ENCODE data around the gene AEN. TPM values are rescaled to one million over a fixed set of nuclear protein-coding genes. Genes with fewer than 3 reads are reported as not detected.

AEN gene
- total RNA-seq, 4 donors from 2014 or later, result 16.1 to 19.2 (median 17.3) TPM

DNA sequence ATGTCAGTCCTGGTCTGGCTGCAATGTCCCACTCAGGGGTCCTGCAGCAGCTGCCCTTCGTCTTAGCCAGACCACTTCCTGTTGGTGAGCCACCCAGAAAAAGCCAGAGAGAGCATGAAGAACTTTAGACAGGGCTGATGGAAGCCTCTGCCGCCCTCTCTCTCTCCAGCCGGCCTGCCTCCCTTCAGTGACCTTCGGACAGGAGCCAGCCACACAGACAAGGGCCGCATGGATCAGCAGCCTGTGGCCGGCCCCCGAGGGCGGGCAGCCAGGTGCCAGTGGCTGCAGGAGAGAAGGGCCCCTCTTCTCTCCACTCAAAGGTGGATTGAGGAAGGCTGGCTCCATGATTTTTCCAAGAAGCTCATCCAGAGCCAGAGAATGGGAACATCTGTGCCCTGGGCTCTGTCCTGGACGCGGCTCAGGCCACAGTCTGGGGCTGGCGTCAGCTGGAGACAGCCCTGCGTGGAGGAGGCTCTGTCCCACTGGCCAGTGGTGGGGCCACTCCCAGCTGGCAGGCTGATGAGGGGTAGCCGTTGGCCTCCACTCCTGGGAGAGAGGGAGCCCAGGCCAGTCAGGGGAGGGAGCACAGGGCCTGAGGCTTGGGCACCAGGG is 60.6 kb downstream of the AEN start:
- Histone ChIP-seq H3K36me3 (no peaks in the 10 kb centered on the region), H3K27me3 (no peaks in the 10 kb centered on the region), H3K27ac (no peak overlapping the region), H3K4me1 (no peaks in the 10 kb centered on the region), H3K9me3 (no peaks in the 10 kb centered on the region), H3K4me3 (no peak overlapping the region)
- DNase-seq, result no peak
- in situ Hi-C loops (cut with MboI; ENCODE audit: low sequenced_read_pairs in 4 of 4) (no loop called here), intact Hi-C loops (cut with DNase I; ENCODE audit: low total_unique reads) (no loop called here)
- ATAC-seq, result no peak
- TF ChIP-seq POLR2A (IDR thresholded peaks at IDR 0.05), result no peak
- TF ChIP-seq, protein P1, sequence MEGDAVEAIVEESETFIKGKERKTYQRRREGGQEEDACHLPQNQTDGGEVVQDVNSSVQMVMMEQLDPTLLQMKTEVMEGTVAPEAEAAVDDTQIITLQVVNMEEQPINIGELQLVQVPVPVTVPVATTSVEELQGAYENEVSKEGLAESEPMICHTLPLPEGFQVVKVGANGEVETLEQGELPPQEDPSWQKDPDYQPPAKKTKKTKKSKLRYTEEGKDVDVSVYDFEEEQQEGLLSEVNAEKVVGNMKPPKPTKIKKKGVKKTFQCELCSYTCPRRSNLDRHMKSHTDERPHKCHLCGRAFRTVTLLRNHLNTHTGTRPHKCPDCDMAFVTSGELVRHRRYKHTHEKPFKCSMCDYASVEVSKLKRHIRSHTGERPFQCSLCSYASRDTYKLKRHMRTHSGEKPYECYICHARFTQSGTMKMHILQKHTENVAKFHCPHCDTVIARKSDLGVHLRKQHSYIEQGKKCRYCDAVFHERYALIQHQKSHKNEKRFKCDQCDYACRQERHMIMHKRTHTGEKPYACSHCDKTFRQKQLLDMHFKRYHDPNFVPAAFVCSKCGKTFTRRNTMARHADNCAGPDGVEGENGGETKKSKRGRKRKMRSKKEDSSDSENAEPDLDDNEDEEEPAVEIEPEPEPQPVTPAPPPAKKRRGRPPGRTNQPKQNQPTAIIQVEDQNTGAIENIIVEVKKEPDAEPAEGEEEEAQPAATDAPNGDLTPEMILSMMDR (IDR thresholded peaks at IDR 0.05 in 4 of 5, conservative IDR thresholded peaks at IDR 0.05 in 1 of 5), result no peak

MicroRNAs within 50 kb of the gene (microRNA counts, 767-probe panel; counts per million panel counts)
- microRNA hsa-miR-1179 (356 to 448 counts per million in 2 donors), microRNA hsa-miR-7-5p (356 to 448 counts per million in 2 donors)

Small RNAs within 50 kb of the gene (microRNA-seq; reads per million reads assigned to microRNA genes)
- gene MIR1179 (ENCODE audit: borderline replicate concordance in 2 of 2) (1.7 to 3.5 reads per million in 2 donors), gene MIR3529 (ENCODE audit: borderline replicate concordance in 2 of 2) (0 reads per million in 2 donors), gene MIR7-2 (ENCODE audit: borderline replicate concordance in 2 of 2) (0 reads per million in 2 donors)

Other genes with a start within 250 kb of the AEN start
- 10 to 100 TPM; 36.2 to 48.9 (median 44.6) TPM for gene MRPL46, start 154.0 kb upstream of the AEN start, total RNA-seq
- gene MRPS11, start 153.6 kb upstream of the AEN start, total RNA-seq, result 10 to 100 TPM; 33.5 to 47.8 (median 45.2) TPM
- gene DET1, start 74.7 kb upstream of the AEN start, total RNA-seq, result 1 to 10 TPM; 4.1 to 8.4 (median 6.4) TPM
- gene ISG20, start 17.7 kb downstream of the AEN start, total RNA-seq, result 1 to 10 TPM; 1.2 to 9.2 (median 1.6) TPM
- gene ACAN, start 182.1 kb downstream of the AEN start, total RNA-seq, result 1 to 10 TPM in 1 of 4 donors, under 1 TPM in 1, not detected in 2; 0.04 to 1.7 TPM

All from gastrocnemius medialis (tissue), 4 donors.